ENCODE data around the gene DIABLO.

DNA sequence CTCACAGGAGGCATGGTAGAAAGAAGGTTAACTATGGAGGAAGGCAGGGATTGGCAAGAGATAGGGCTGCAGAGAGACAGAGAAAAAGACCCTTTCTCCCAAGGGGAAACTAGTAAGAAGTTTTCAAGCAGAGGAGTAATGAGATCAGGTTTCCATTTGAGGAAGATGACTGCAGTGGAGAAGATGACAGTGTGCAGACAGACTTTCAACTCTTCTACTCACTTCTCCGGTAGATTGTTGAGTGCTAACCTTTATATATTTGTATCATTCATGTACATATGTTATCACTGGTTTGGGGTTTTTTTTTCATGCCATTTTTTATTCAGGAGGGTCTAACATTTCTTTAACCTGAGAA lies 28.3 kb downstream of the DIABLO start:
- no peak for TF ChIP-seq CTCF (IDR thresholded peaks at IDR 0.05)
- TF ChIP-seq POLR2A (IDR thresholded peaks at IDR 0.05; ENCODE audit: low read depth): no peak
- TF ChIP-seq EP300 (IDR thresholded peaks at IDR 0.05): no peak
- no peak for TF ChIP-seq POLR2AphosphoS5 (IDR thresholded peaks at IDR 0.05)
